NCI-H1048 (cell line): ENCODE data around the gene ING5.

Experiments
- DNase-seq: peaks from one replicate; lab custom pipeline; 2025; lab: John Stamatoyannopoulos, UW

The ING5 gene

GRCh38 chr2:241760301-241760771 lies 58.5 kb downstream of the ING5 start:
- DNase-seq: no peak

- DNase-seq: no peak
Observed at GRCh38 chr2:241762321-241762932, 60.6 kb downstream of the ING5 start.

GRCh38 chr2:241762933-241763369 lies 61.1 kb downstream of the ING5 start:
- DNase-seq: no peak

- no peak for DNase-seq
Observed at GRCh38 chr2:241763551-241764274, 61.9 kb downstream of the ING5 start.

- DNase-seq: no peak
Observed at GRCh38 chr2:241764275-241765241, 62.7 kb downstream of the ING5 start.

- DNase-seq: no peak
Observed at GRCh38 chr2:241767464-241768250, 65.8 kb downstream of the ING5 start.

- DNase-seq: no peak
Observed at GRCh38 chr2:241768251-241768711, 66.4 kb downstream of the ING5 start.

- DNase-seq: no peak
Observed at GRCh38 chr2:241768850-241769249, 67.0 kb downstream of the ING5 start.

GRCh38 chr2:241769819-241770184 lies 68.0 kb downstream of the ING5 start:
- no peak for DNase-seq

GRCh38 chr2:241770185-241770935 lies 68.5 kb downstream of the ING5 start:
- no peak for DNase-seq

- no peak for DNase-seq
Observed at GRCh38 chr2:241770936-241771285, 69.1 kb downstream of the ING5 start.

- DNase-seq: no peak
Observed at GRCh38 chr2:241771286-241772062, 69.6 kb downstream of the ING5 start.

GRCh38 chr2:241772063-241772499 lies 70.2 kb downstream of the ING5 start:
- DNase-seq: no peak

GRCh38 chr2:241773511-241774418 lies 71.9 kb downstream of the ING5 start:
- DNase-seq: no peak

GRCh38 chr2:241774419-241775222 lies 72.8 kb downstream of the ING5 start:
- no peak for DNase-seq

- no peak for DNase-seq
Observed at GRCh38 chr2:241775223-241776177, 73.7 kb downstream of the ING5 start.
